GM10266 (cell line): Measurements from ENCODE around the gene FANCI.
A peak's percentile ranks its signal among the peaks of the same experiment; 100 is the strongest.

Experiments used
- DNase-seq: peaks from one replicate; pipeline ENCODE4 v3.0.0; 2012; ENCODE audit errors: extremely low spot score
- CTCF ChIP-seq: IDR thresholded peaks from 2 replicates; pipeline ENCODE4 v1.5.1; 2012; ENCODE audit warnings: mild to moderate bottlenecking, low read depth; ENCODE audit not compliant: control insufficient read depth, insufficient read depth; ENCODE audit errors: missing control alignments

The FANCI gene

GRCh38 chr15:89283201-89283600 lies 39.4 kb downstream of the FANCI start:
- DNase-seq = no peak
- no peak for TF ChIP-seq CTCF

GRCh38 chr15:89291934-89292438 lies 48.2 kb downstream of the FANCI start:
- TF ChIP-seq CTCF = no peak
- no peak for DNase-seq

- DNase-seq = no peak
- TF ChIP-seq CTCF = no peak
Observed at GRCh38 chr15:89293012-89293411, 49.2 kb downstream of the FANCI start.

GRCh38 chr15:89299896-89300295 lies 56.1 kb downstream of the FANCI start:
- no peak for DNase-seq
- peak; percentile 26 for TF ChIP-seq CTCF

GRCh38 chr15:89301304-89302089 lies 57.7 kb downstream of the FANCI start:
- TF ChIP-seq CTCF = no peak
- no peak for DNase-seq

GRCh38 chr15:89303986-89304385 lies 60.2 kb downstream of the FANCI start:
- no peak for DNase-seq

More at GRCh38 chr15:89303986-89304385, 60.2 kb downstream of the FANCI start:
- no peak for TF ChIP-seq CTCF
